Spleen (tissue), 7 donors: ENCODE data around the gene RGS10.

Experiments used
- POLR2A ChIP-seq, 3 donors: fragments of 450-650 bp; IDR thresholded peaks; one replicate each; pipeline ENCODE4 v1.5.1; 2017; ENCODE audit warnings: antibody characterized with exemption in 3 of 3, mild to moderate bottlenecking in 1 of 3
- POLR2AphosphoS5 ChIP-seq, 3 donors: sonication (generic); formaldehyde crosslinking; IDR thresholded peaks; one replicate each; pipeline ENCODE4 v1.5.1; 2017; ENCODE audit warnings: antibody characterized with exemption in 3 of 3
- TF ChIP-seq, protein P1 (sequence below), 11 experiments: fragments of 200-600 bp in 7 of 11; fragments of 450-650 bp in 4 of 11; sonication (generic) in 4 of 11; IDR thresholded peaks in 8 of 11; conservative IDR thresholded peaks in 3 of 11; 1 replicate in 7 of 11; 2 replicates in 4 of 11; pipeline versions ENCODE4 v1.4.0 to v1.8.0; 2016 to 2021; ENCODE audit warnings: antibody characterized with exemption in 11 of 11, inconsistent platforms in 4 of 11, mild to moderate bottlenecking in 1 of 11
- donor health status: DM: no; HTN: no; CAD: no; lungs with moderate emphysema.
- donor health status: DM: no; HTN: no; CAD: no.
- donor health status: DM: no; HTN: no; CAD: no.

DNA sequence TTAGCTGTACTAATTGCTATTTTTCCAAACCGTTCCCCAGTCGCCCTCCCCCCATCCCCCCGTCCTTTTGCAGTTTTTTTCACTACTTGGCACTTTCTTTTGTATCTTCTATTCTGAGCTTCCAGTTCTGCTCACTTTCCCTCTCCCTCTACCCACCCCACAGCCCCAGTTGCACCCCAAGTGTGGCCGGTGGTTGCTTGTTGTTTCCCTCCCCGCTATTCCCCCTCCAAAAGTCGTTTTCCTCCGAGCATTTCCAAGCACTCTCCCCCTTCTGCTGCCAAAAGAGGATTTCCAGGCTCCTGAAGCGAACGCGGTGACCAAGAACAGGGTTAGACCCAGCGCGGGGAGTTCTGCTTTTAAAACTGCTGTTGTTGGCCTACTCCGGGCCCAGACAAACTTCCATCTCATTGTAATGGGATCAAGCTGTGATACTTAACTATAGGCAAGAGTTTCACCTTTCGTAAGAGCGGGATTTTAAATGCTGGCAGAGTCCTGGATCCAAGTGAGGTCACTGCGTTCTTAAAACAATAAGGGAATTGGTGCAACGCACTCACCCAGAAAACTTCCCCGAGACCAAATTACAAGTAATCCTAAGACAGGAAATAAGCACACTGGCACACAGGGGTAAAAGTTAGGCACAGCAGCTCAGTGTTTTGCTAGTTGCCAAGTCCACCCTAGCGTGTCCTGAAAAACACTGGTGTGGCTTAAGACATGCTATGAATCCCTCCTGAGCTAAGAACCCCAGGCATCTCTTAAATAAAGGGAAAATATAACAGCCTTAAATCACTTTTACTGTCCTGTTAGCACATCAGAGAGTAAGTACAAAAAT lies 1.5 kb upstream of the RGS10 start:
- TF ChIP-seq, protein P1, sequence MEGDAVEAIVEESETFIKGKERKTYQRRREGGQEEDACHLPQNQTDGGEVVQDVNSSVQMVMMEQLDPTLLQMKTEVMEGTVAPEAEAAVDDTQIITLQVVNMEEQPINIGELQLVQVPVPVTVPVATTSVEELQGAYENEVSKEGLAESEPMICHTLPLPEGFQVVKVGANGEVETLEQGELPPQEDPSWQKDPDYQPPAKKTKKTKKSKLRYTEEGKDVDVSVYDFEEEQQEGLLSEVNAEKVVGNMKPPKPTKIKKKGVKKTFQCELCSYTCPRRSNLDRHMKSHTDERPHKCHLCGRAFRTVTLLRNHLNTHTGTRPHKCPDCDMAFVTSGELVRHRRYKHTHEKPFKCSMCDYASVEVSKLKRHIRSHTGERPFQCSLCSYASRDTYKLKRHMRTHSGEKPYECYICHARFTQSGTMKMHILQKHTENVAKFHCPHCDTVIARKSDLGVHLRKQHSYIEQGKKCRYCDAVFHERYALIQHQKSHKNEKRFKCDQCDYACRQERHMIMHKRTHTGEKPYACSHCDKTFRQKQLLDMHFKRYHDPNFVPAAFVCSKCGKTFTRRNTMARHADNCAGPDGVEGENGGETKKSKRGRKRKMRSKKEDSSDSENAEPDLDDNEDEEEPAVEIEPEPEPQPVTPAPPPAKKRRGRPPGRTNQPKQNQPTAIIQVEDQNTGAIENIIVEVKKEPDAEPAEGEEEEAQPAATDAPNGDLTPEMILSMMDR (IDR thresholded peaks at IDR 0.05 in 8 of 11, conservative IDR thresholded peaks at IDR 0.05 in 3 of 11): no peak
- TF ChIP-seq POLR2AphosphoS5 (IDR thresholded peaks at IDR 0.05) (no peak), POLR2A (IDR thresholded peaks at IDR 0.05) (no peak)
